Activated T-cell treated with anti-CD3 and anti-CD28 coated beads for 24 hours (primary cell): ENCODE results near the gene GPR62.
"Not testable (repeated sequence)": the region's sequence is repeated elsewhere in the genome, so short reads cannot be mapped to it uniquely, and the experiment has no call there.

Experiments used
- DNase-seq: peaks from one replicate; pipeline ENCODE4 v3.0.0-alpha.2; 2020; ENCODE audit warnings: low read depth

The GPR62 gene

GRCh38 chr3:51970606-51971300, 15.6 kb downstream of the GPR62 start:
- DNase-seq: no peak

DNA sequence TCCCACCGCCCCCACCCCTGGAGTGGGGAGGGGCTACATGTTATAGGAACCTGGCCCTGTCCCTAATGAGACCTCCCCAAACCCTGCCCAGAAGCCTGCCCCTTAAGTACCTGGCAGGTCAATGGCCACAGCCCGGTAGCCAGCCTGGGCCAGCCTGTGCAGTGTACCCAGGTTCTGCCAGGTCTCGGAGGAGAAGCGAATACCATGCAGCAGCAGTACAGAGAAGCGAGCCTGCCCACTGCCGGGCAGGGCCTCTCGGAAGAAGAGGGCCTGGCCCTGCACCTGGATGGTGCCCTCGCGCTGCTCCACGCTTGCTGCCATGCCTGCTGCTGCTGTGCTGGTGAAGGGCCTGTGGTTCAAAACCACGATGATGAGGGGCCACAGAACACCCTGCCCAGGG, 16.2 kb downstream of the GPR62 start:
- no peak for DNase-seq

- DNase-seq: no peak
Measured at GRCh38 chr3:51974277-51974962, 19.2 kb downstream of the GPR62 start.

- peak; percentile 54 for DNase-seq
Measured at GRCh38 chr3:51974963-51975851, 20.0 kb downstream of the GPR62 start, which contains the start of gene ABHD14A. Gene ABHD14A, plus strand, starts transcription at chr3:51975064. Its CDS starts 72 bp downstream, at chr3:51975136.

GRCh38 chr3:51975852-51976549, 20.8 kb downstream of the GPR62 start:
- DNase-seq: no peak

GRCh38 chr3:51977446-51978142, 22.4 kb downstream of the GPR62 start:
- no peak for DNase-seq

- no peak for DNase-seq
Measured at GRCh38 chr3:51978143-51978502, 22.9 kb downstream of the GPR62 start.

- no peak for DNase-seq
Measured at GRCh38 chr3:51980253-51980652, 25.1 kb downstream of the GPR62 start.

DNA sequence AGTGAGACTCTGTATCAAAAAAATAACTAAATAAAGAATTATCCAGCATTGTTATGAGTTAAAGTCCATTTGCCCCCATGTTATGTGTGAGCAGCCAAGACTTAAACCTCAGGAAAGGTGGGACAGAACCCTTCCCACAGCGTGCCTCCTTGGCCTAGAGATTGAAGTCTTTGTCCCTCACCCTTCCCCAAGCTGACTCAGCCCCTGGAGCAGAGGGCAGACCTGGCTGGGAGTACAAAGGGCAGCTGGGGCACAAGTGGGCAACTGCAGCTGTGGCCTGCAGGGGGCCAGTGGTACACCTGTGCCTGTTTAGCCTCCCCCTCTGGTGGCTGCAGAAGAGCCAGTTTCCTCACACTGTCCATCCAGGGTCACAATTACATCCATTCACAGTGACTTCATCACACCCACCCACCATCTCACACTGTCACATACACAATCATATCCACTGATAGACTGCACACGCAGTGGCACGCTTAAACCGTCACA, 27.2 kb downstream of the GPR62 start:
- DNase-seq: no peak

DNA sequence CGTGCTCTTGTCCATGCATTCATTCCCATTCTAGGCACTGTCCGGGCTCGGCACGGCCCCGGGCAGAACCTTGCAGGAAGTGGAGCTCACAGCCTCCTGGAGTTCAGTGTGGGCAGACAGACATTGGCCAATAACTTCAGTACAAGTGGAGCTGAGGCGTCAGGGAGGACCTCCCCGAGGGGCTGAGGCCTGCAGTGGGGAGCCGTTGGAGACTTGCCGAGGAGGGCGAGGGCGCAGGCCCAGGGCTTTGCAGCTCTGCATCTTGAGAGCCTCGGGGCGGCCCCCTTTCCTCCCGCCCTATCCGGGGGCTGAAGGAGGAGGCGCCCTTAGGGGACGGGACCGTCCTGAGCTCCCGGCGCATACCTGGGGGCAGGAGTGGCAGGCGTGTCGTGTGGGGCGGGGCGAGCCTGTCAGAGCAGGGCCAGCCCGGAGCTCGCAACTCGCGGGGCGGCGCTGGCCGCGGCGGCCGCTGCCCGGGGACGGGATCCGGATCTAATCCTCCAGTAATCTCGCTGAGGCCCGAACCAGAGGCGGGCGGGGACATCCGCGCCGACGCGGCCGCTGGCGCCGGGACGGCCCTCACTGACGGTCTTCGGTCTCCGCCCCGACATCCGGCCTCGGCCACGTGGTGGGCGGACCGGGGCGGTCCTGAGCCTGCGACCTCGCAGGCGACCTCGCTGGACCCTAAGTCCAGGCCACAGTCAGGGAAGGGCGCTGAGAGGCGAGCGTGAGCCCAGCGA, 27.8 kb downstream of the GPR62 start, which contains the start of gene ACY1:
Gene ACY1 (plus strand): TSS at position 698 of the 740 bp plus-strand sequence. CDS start 530 bp downstream, outside the sequence.
- peak; percentile 73 for DNase-seq

DNA sequence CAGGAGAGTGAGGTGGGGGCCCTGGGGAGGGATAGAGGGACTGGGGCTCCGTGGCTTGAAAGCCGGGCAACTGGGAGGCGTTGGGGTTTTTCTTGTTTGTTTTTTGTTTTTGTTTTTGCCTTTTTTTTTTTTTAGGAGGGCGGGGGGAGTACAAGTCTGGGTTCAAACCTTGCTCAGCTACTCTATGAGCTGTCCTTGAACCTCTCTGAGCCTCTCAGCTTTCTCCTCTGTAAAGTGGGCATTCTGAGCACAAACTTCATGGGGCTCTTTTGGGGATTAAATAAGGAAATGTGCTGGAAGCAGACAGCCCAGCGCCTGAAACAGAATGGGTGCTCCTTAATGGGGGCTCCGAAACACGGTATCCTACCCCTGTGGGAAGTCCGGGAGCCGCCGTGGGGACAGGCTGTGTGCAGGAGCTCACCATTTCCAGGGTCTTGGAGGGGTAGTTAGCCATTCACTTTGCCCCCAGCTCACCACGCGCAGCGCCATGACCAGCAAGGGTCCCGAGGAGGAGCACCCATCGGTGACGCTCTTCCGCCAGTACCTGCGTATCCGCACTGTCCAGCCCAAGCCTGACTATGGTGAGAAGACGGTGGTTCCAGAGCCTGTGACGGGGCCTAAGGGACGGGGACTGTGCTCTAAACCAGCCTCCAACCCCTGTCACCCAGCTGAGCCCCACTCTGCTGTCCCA, 28.5 kb downstream of the GPR62 start:
- no peak for DNase-seq

GRCh38 chr3:51984269-51984647, 29.1 kb downstream of the GPR62 start:
- no peak for DNase-seq

DNA sequence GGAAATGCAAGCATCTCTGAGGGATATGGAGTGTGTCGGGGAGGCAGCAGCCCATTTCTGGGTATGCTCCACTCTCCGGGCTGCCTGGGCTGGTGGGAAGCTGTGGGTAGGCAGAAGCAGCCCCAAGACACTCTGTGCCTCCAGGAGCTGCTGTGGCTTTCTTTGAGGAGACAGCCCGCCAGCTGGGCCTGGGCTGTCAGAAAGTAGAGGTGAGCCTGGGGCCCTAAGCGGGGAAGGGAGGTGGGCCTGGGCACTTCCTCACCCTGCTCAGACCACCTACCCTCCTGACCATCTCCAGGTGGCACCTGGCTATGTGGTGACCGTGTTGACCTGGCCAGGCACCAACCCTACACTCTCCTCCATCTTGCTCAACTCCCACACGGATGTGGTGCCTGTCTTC, 29.9 kb downstream of the GPR62 start:
- no peak for DNase-seq

DNA sequence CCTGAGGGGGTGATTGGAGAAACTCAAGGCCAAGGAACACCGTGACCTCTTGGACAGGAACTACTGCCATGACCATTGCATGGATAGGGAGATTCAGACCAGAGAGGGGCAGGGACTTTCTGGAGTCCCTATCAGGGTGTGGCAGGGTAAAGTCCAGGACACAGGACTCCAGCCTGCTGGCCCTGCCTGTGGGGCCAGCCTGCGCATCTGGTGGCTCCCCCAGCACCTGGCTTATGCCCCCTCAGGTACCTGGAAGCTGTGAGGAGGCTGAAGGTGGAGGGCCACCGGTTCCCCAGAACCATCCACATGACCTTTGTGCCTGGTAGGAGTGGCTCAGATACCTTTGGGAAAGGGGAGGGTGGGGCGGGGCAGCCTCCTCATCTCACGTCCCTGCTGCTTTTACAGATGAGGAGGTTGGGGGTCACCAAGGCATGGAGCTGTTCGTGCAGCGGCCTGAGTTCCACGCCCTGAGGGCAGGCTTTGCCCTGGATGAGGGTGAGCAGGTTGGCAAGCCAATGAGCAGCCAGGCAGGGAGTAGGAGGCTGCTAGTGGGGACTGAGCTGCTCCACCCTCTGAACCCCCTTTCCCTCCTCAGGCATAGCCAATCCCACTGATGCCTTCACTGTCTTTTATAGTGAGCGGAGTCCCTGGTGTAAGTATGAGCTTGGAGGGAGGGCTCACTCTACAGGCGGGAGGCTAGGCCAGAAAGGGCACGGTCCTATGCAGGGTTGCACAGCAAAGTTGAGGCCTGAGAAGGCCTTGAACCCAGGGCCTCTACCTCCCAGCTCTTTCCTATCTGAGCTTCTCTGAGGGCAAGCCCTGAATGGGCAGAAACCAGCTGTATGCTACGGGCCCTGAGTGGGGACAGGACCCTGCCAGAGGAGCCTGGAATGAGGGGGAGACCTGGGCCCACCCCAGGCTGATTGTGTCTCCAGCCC, 31.1 kb downstream of the GPR62 start:
- no peak for DNase-seq

GRCh38 chr3:51987568-51987967, 32.4 kb downstream of the GPR62 start:
- no peak for DNase-seq

DNA sequence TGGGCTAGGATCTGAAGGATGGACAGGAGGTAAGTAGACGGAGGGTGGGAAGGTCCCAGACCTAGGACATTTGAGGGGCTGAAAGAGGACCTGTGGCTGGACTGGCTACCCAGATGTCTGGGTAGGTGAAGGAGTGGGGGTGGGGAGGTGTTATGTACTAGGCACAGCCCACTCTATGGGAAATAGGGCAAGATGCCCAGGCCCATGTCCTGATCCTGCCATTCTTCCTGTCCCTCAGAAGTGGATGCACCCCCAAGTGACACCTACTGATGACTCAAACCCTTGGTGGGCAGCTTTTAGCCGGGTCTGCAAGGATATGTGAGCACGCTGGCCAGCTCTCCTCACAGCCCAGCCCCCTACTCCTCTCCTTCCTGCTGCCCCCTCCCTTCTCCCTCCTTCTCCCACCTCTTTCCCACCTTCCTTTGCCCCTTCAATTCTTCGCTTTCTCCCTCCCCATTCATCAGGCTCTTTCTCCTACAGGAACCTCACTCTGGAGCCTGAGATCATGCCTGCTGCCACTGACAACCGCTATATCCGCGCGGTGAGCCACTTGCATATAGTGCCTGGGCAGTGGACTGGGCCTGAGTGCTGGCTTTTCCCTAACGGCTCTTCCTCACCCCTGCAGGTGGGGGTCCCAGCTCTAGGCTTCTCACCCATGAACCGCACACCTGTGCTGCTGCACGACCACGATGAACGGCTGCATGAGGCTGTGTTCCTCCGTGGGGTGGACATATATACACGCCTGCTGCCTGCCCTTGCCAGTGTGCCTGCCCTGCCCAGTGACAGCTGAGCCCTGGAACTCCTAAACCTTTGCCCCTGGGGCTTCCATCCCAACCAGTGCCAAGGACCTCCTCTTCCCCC, 33.3 kb downstream of the GPR62 start:
- DNase-seq: no peak

GRCh38 chr3:51990501-51990971, 35.4 kb downstream of the GPR62 start:
- DNase-seq: not testable (repeated sequence)
